ENCODE data around the gene MAML3. TPM values are rescaled to one million over a fixed set of nuclear protein-coding genes. Genes with fewer than 3 reads are reported as not detected.

Gene MAML3
- total and polyA plus RNA-seq, 2 of the 13 experiments (the other 11 are each of a cell fraction or from before 2014, with no cell fraction given) = 0.05 to 0.13 TPM

DNA sequence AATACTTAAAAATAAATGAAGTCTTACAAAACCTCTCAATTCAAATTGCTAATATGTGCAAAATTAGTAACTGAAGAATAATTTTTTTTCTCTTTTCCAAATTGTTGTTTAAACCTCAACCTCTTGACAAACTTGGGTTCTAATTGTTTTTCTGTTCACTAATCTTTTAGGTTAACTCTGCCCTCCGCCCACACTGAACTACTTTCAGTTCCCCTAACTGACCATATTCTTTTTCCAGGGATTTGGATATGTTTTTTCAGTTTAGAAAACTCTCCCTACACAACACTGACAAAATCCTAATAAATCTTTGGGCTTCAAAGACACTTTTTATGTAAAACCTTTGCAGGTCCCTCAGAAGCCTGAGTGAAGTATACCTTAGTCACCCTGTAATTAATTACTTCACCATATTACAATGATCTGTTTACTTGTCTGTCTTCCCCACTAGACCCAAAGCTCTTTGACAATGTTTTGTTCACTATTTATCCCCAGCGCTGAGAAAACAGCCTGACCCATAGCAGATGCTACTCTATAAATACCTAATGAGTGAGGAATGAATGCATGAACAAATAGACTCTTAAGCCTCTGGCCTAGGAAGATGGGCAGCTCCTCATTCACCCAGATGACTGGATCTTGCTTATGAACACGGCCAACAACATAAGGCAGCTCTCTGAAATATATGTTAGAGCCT is 134.9 kb downstream of the MAML3 start:
- peak; percentile 6 for DNase-seq (ENCODE audit: low spot score)
- Histone ChIP-seq H4K20me1 (ENCODE audit: insufficient read depth, low read length) (no peaks in the 10 kb centered on the region), H3K36me3 (replicated peaks in 1 of 2; ENCODE audit: control insufficient read depth in 1 of 2, insufficient read depth in 2 of 2, low read length in 2 of 2) (no peaks in the 10 kb centered on the region), H3K4me3 (replicated peaks in 1 of 3; ENCODE audit: insufficient read depth in 1 of 3, low read depth in 2 of 3, low read length in 3 of 3) (peak overlapping the region in 2 of 3 experiments; percentile 13 to 38; a peak in 1 of 6 replicates), H3K79me2 (ENCODE audit: insufficient read depth, low read length) (no peaks in the 10 kb centered on the region), H3K27ac (ENCODE audit: extremely low read length, insufficient read depth, low read length) (peak overlapping the region; percentile 48), H3K27me3 (ENCODE audit: control insufficient read depth in 1 of 2, insufficient read depth in 2 of 2, low read length in 2 of 2) (no peaks in the 10 kb centered on the region), H3K4me1 (ENCODE audit: insufficient read depth, low read length) (peaks cover 33% of the 10 kb centered on the region), H2AFZ (ENCODE audit: low read length) (no peak overlapping the region), H3K9me3 (ENCODE audit: low read length) (peaks cover 10% of the 10 kb centered on the region), H3K4me2 (ENCODE audit: low read depth, low read length) (peak overlapping the region; percentile 71), H3K9ac (ENCODE audit: insufficient read depth, low read depth, low read length) (peak overlapping the region; percentile 9)
- peak; percentile 79 for ATAC-seq
- BruUV-seq (replicated peaks) = no TSS peak
- FAIRE-seq = no peak
- intact Hi-C loops (cut with micrococcal nuclease; ENCODE audit: unreplicated experiment) = loop anchor here (1.0 kb wide), 1 partner anchor 44 kb away; no protein-coding TSS in a partner anchor
- POLR2A ChIA-PET = no interaction called here
- CTCF ChIA-PET (ENCODE audit: low intra/inter-chr PET ratio, low total read pairs) = no interaction called here
- 25% methylated on average over 3 of the region's 3 CpGs for WGBS (ENCODE audit: low lambda C conversion rate)
- in situ Hi-C loops (cut with HindIII; ENCODE audit: extremely low pct_ligation_motif_present, low pct_unique_long_range_greater_than_20kb) = loop anchor here (10.0 to 25.0 kb wide), 2 partner anchors 306 to 818 kb away; no protein-coding TSS in a partner anchor
- TF ChIP-seq, protein P1, sequence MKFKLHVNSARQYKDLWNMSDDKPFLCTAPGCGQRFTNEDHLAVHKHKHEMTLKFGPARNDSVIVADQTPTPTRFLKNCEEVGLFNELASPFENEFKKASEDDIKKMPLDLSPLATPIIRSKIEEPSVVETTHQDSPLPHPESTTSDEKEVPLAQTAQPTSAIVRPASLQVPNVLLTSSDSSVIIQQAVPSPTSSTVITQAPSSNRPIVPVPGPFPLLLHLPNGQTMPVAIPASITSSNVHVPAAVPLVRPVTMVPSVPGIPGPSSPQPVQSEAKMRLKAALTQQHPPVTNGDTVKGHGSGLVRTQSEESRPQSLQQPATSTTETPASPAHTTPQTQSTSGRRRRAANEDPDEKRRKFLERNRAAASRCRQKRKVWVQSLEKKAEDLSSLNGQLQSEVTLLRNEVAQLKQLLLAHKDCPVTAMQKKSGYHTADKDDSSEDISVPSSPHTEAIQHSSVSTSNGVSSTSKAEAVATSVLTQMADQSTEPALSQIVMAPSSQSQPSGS (CRISPR knock-in tag; IDR thresholded peaks at IDR 0.05) = 0 out of 2 replicates have a peak, but pooled peaks have one; percentile 7
- no peak for TF ChIP-seq ZMYM3 (CRISPR knock-in tag; IDR thresholded peaks at IDR 0.05)
- TF ChIP-seq ZMYM4 (CRISPR knock-in tag; IDR thresholded peaks at IDR 0.05) = no peak
- TF ChIP-seq FOXP1 (IDR thresholded peaks at IDR 0.05) = no peak
- TF ChIP-seq FOXP1 (CRISPR knock-in tag; IDR thresholded peaks at IDR 0.05) = peak; percentile 19; the same call in 1 of the 2 replicates

DNA sequence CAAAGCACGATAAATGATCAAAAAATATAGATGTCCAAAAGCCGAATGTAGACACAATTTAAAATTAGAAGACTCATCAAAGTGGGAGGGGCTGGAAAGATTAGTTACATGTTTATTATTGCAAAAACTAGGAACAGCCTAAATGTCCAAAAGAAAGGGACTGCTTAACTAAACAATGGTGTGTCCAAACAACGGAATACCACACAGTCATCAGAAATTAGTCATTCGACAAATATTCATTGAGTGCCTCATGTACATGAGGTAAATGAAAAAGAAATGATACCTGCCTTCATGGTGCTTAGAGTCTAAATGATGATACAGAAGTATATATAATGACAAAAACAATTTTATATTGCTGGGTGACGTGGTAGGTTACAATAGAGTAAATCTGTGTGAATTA is 139.7 kb downstream of the MAML3 start:
- no peak for FAIRE-seq
- Histone ChIP-seq H3K9ac (ENCODE audit: insufficient read depth, low read depth, low read length) (no peak overlapping the region), H3K79me2 (ENCODE audit: insufficient read depth, low read length) (no peaks in the 10 kb centered on the region), H3K4me3 (replicated peaks in 1 of 3; ENCODE audit: insufficient read depth in 1 of 3, low read depth in 2 of 3, low read length in 3 of 3) (no peak overlapping the region), H4K20me1 (ENCODE audit: insufficient read depth, low read length) (no peaks in the 10 kb centered on the region), H3K9me3 (ENCODE audit: low read length) (peaks cover 10% of the 10 kb centered on the region), H3K27ac (ENCODE audit: extremely low read length, insufficient read depth, low read length) (no peak overlapping the region), H3K27me3 (ENCODE audit: control insufficient read depth in 1 of 2, insufficient read depth in 2 of 2, low read length in 2 of 2) (no peaks in the 10 kb centered on the region), H2AFZ (ENCODE audit: low read length) (no peak overlapping the region), H3K4me2 (ENCODE audit: low read depth, low read length) (no peak overlapping the region), H3K4me1 (ENCODE audit: insufficient read depth, low read length) (peaks cover 22% of the 10 kb centered on the region), H3K36me3 (replicated peaks in 1 of 2; ENCODE audit: control insufficient read depth in 1 of 2, insufficient read depth in 2 of 2, low read length in 2 of 2) (no peaks in the 10 kb centered on the region)
- ChIA-PET POLR2A (no interaction called here), CTCF (ENCODE audit: low intra/inter-chr PET ratio, low total read pairs) (interaction anchor here (3.1 kb wide), 1 partner anchor 239 kb away, joined by 18 read pairs; no protein-coding TSS in a partner anchor)
- TF ChIP-seq SRSF1 (optimal IDR thresholded peaks at IDR 0.05; ENCODE audit: low read depth, low read length) (no peak), NCOA5 (CRISPR knock-in tag; IDR thresholded peaks at IDR 0.05) (no peak), ZNF598 (CRISPR knock-in tag; IDR thresholded peaks at IDR 0.05; ENCODE audit: borderline replicate concordance) (no peak), YY1 (IDR thresholded peaks at IDR 0.05; ENCODE audit: insufficient read depth, insufficient replicate concordance, low read depth, low read length) (no peak), MAFF (IDR thresholded peaks at IDR 0.05; ENCODE audit: low read depth, low read length) (0 out of 2 replicates have a peak, but pooled peaks have one; percentile 20), MAFK (conservative IDR thresholded peaks at IDR 0.05 in 1 of 2, IDR thresholded peaks at IDR 0.05 in 1 of 2; ENCODE audit: low read length in 2 of 2) (0 out of 4 replicates have a peak, but pooled peaks of 1 of the 2 experiments have one; percentile 6)
- in situ Hi-C loops (cut with HindIII; ENCODE audit: extremely low pct_ligation_motif_present, low pct_unique_long_range_greater_than_20kb) (loop anchor here (5.0 to 25.0 kb wide), 4 partner anchors 138 to 823 kb away; partner anchors contain the start of gene MAML3), intact Hi-C loops (cut with micrococcal nuclease; ENCODE audit: unreplicated experiment) (no loop called here)
- ATAC-seq = no peak
- BruUV-seq (replicated peaks) = no TSS peak
- WGBS (ENCODE audit: low lambda C conversion rate) = 55% methylated on average over 5 of the region's 5 CpGs
- no peak for DNase-seq (ENCODE audit: low spot score)

Data from HepG2 (cell line).